GM18517 (cell line): ENCODE results near the gene C17orf78.
"Not testable (repeated sequence)": the region's sequence is repeated elsewhere in the genome, so short reads cannot be mapped to it uniquely, and the experiment has no call there.

Source experiments
- ATAC-seq: cut with Tn5 transposase; IDR thresholded peaks from one replicate; pipeline ENCODE4 v1.9.1; 2021; ENCODE audit warnings: mild to moderate bottlenecking, moderate library complexity; ENCODE audit not compliant: unreplicated experiment

C17orf78 gene

GRCh38 chr17:37430051-37430627 is 54.4 kb downstream of the C17orf78 start:
- no peak for ATAC-seq

GRCh38 chr17:37432671-37433070 is 56.9 kb downstream of the C17orf78 start:
- no peak for ATAC-seq

DNA sequence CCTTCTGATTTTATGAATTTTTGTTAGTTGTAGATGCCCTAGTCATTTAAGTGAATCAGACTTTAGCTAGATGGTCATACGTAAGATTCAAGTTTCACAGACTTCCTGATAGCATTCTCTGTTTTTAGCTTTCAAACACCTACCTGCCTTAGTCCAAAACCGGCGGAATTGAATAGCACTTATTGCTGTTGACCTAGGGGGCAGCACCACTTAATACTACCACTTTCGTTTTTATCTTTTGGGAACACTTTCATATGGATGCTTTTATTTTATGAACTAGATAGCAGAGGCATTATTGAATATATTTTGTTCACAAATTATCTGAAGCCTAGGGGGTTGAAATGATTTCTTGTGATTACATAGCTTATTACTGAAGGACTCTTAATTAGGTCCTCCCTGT is 62.4 kb downstream of the C17orf78 start:
- no peak for ATAC-seq

GRCh38 chr17:37440424-37440823 is 64.6 kb downstream of the C17orf78 start:
- no peak for ATAC-seq

- not testable (repeated sequence) for ATAC-seq
Observed at GRCh38 chr17:37441369-37442014, 65.7 kb downstream of the C17orf78 start.
